ENCODE results near the gene JARID2. TPM values are rescaled to one million over a fixed set of nuclear protein-coding genes. Genes with fewer than 3 reads are reported as not detected.

Gene JARID2
- total and polyA plus RNA-seq, 7 donors, result 1.1 to 16.1 (median 4.9) TPM

- no peak overlapping the region for H3K4me3 ChIP-seq
- no peaks in the 10 kb centered on the region for H3K9me3 ChIP-seq
- peaks cover 57% of the 10 kb centered on the region for H3K4me1 ChIP-seq
- intact Hi-C loops (cut with DNase I), result no loop called here
- no peak for DNase-seq
- WGBS, 3 donors, result 30 to 40% (median 30%) methylated on average over 4 of the region's 4 CpGs
- no peak for TF ChIP-seq CTCF (IDR thresholded peaks at IDR 0.05)
- no peaks in the 10 kb centered on the region for H3K27me3 ChIP-seq (ENCODE audit: insufficient read depth in 3 of 3, low read length in 2 of 3)
- no peak for ATAC-seq
- H3K27ac ChIP-seq, result no peak overlapping the region
- no peaks in the 10 kb centered on the region for H3K36me3 ChIP-seq (ENCODE audit: insufficient read depth in 1 of 2, low read depth in 1 of 2)
Observed at GRCh38 chr6:15462256-15462655, 216.4 kb downstream of the JARID2 start.

GRCh38 chr6:15462717-15463525, 217.1 kb downstream of the JARID2 start:
- 21 to 31% (median 27%) methylated on average over 8 of the region's 8 CpGs for WGBS, 3 donors

GRCh38 chr6:15464211-15464725, 218.4 kb downstream of the JARID2 start:
- Histone ChIP-seq H3K9me3 (no peaks in the 10 kb centered on the region), H3K4me3 (no peak overlapping the region), H3K27me3 (ENCODE audit: insufficient read depth in 3 of 3, low read length in 2 of 3) (no peaks in the 10 kb centered on the region), H3K4me1 (peaks cover 48% of the 10 kb centered on the region), H3K36me3 (ENCODE audit: insufficient read depth in 1 of 2, low read depth in 1 of 2) (peaks cover 0 to 7% of the 10 kb centered on the region in 2 donors), H3K27ac (no peak overlapping the region)
- peak; percentile 57 for TF ChIP-seq CTCF (IDR thresholded peaks at IDR 0.05)
- intact Hi-C loops (cut with DNase I), result no loop called here
- ATAC-seq, result peak; percentile 47 to 79 (median 68)
- 60 to 70% (median 61%) methylated on average over 5 of the region's 5 CpGs for WGBS, 3 donors
- DNase-seq, result peak in 1 of 2 donors; percentile 60

More at GRCh38 chr6:15462717-15463525, 217.1 kb downstream of the JARID2 start:
- intact Hi-C loops (cut with DNase I), result no loop called here
- H3K27ac ChIP-seq, result no peak overlapping the region
- no peak overlapping the region for H3K4me3 ChIP-seq
- ATAC-seq (peak in 1 of 4 donors; percentile 19), DNase-seq (no peak)
- H3K27me3 ChIP-seq (ENCODE audit: insufficient read depth in 3 of 3, low read length in 2 of 3), result no peaks in the 10 kb centered on the region
- H3K4me1 ChIP-seq, result peaks cover 55% of the 10 kb centered on the region
- H3K9me3 ChIP-seq, result no peaks in the 10 kb centered on the region
- TF ChIP-seq CTCF (IDR thresholded peaks at IDR 0.05), result no peak
- H3K36me3 ChIP-seq (ENCODE audit: insufficient read depth in 1 of 2, low read depth in 1 of 2), result no peaks in the 10 kb centered on the region

GRCh38 chr6:15465212-15465611, 219.3 kb downstream of the JARID2 start:
- H3K27ac ChIP-seq, result no peak overlapping the region
- ATAC-seq, result no peak
- WGBS, 3 donors, result 80 to 96% (median 81%) methylated on average over 6 of the region's 6 CpGs

More at GRCh38 chr6:15465212-15465611, 219.3 kb downstream of the JARID2 start:
- Histone ChIP-seq H3K4me1 (peaks cover 41% of the 10 kb centered on the region), H3K4me3 (no peak overlapping the region), H3K36me3 (ENCODE audit: insufficient read depth in 1 of 2, low read depth in 1 of 2) (peaks cover 0 to 7% of the 10 kb centered on the region in 2 donors), H3K27me3 (ENCODE audit: insufficient read depth in 3 of 3, low read length in 2 of 3) (no peaks in the 10 kb centered on the region), H3K9me3 (no peaks in the 10 kb centered on the region)
- no peak for TF ChIP-seq CTCF (IDR thresholded peaks at IDR 0.05)
- intact Hi-C loops (cut with DNase I), result no loop called here
- DNase-seq, result no peak
